AG09309 (cell line): ENCODE measurements around the gene RCOR1.

Experiments
- DNase-seq: peaks from one replicate; pipeline ENCODE4 v3.0.0-alpha.2; 2010; ENCODE audit warnings: low read depth
- H3K4me3 ChIP-seq: 2 replicates; pipeline ENCODE4 v1.5.1; 2011; ENCODE audit warnings: mild to moderate bottlenecking, low read depth, low read length, moderate library complexity; ENCODE audit not compliant: control insufficient read depth
- CTCF ChIP-seq: IDR thresholded peaks from 2 replicates; pipeline ENCODE4 v1.5.1; 2011; ENCODE audit warnings: mild to moderate bottlenecking, low read depth, low read length, inconsistent platforms; ENCODE audit not compliant: insufficient read depth, control insufficient read depth; ENCODE audit errors: missing control alignments

The RCOR1 gene

GRCh38 chr14:102768223-102769048 lies 176.0 kb downstream of the RCOR1 start:
- H3K4me3 ChIP-seq = no peak overlapping the region
- DNase-seq = no peak
- no peak for TF ChIP-seq CTCF

GRCh38 chr14:102769049-102769327 lies 176.5 kb downstream of the RCOR1 start:
- H3K4me3 ChIP-seq = no peak overlapping the region
- DNase-seq = no peak
- no peak for TF ChIP-seq CTCF

- no peak overlapping the region for H3K4me3 ChIP-seq
- no peak for DNase-seq
- TF ChIP-seq CTCF = no peak
Measured at GRCh38 chr14:102770147-102771123, 178.0 kb downstream of the RCOR1 start.

GRCh38 chr14:102771144-102771543 lies 178.7 kb downstream of the RCOR1 start:
- no peak for DNase-seq
- no peak overlapping the region for H3K4me3 ChIP-seq
- TF ChIP-seq CTCF = no peak

GRCh38 chr14:102772781-102773570 lies 180.5 kb downstream of the RCOR1 start:
- peak; percentile 24 for TF ChIP-seq CTCF
- H3K4me3 ChIP-seq = no peak overlapping the region
- no peak for DNase-seq
